Astrocyte (in vitro differentiated cells and primary cell): ENCODE results near the gene LARGE1. TPM values are rescaled to one million over a fixed set of nuclear protein-coding genes. Genes with fewer than 3 reads are reported as not detected.

Experiments
- DNase-seq: peaks from one replicate; pipeline ENCODE4 v3.0.0-alpha.2; 2010; ENCODE audit warnings: low read depth
- FAIRE-seq: peaks from 2 replicates; lab custom pipeline; 2011; peaks lifted over from hg19 to GRCh38; lab: Jason Lieb, UNC
- H2AFZ ChIP-seq: 2 replicates; pipeline ENCODE4 v1.6.0; 2012; ENCODE audit warnings: low read depth, low read length, inconsistent platforms
- H3K27ac ChIP-seq: 2 replicates; pipeline ENCODE4 v1.5.1; 2011; ENCODE audit warnings: low read depth, low read length, inconsistent platforms
- H3K27me3 ChIP-seq: 2 replicates; pipeline ENCODE4 v1.6.0; 2011; ENCODE audit warnings: low read length, inconsistent platforms; ENCODE audit not compliant: insufficient read depth
- H3K36me3 ChIP-seq: 2 replicates; pipeline ENCODE4 v1.5.1; 2011; ENCODE audit warnings: low read length, inconsistent platforms; ENCODE audit not compliant: insufficient read depth
- H3K4me1 ChIP-seq: 2 replicates; pipeline ENCODE4 v1.5.1; 2011; ENCODE audit warnings: low read length, inconsistent platforms; ENCODE audit not compliant: insufficient read depth
- H3K4me2 ChIP-seq: 2 replicates; pipeline ENCODE4 v1.6.0; 2012; ENCODE audit warnings: low read length, inconsistent platforms
- H3K4me3 ChIP-seq: 2 replicates; pipeline ENCODE4 v1.5.1; 2011; ENCODE audit warnings: low read depth, mild to moderate bottlenecking, low read length, inconsistent platforms; ENCODE audit not compliant: insufficient read depth
- H3K79me2 ChIP-seq: 2 replicates; pipeline ENCODE4 v1.6.0; 2012; ENCODE audit warnings: mild to moderate bottlenecking, low read length, inconsistent platforms; ENCODE audit not compliant: insufficient read depth
- H3K9ac ChIP-seq: 2 replicates; pipeline ENCODE4 v1.6.0; 2012; ENCODE audit warnings: mild to moderate bottlenecking, low read length, inconsistent platforms
- H3K9me3 ChIP-seq: 2 replicates; pipeline ENCODE4 v1.5.1; 2012; ENCODE audit warnings: low read depth, mild to moderate bottlenecking, low read length, inconsistent platforms; ENCODE audit not compliant: insufficient read depth
- H4K20me1 ChIP-seq: 2 replicates; pipeline ENCODE4 v1.6.0; 2012; ENCODE audit warnings: low read length, inconsistent platforms; ENCODE audit not compliant: insufficient read depth
- H3K27ac Mint-ChIP-seq: one replicate; pipeline ENCODE4 v1.8.0; 2021; ENCODE audit warnings: mild to moderate bottlenecking, mixed read lengths; ENCODE audit not compliant: unreplicated experiment
- H3K27me3 Mint-ChIP-seq: one replicate; pipeline ENCODE4 v1.8.0; 2021; ENCODE audit warnings: low read depth, mixed read lengths; ENCODE audit not compliant: unreplicated experiment
- H3K36me3 Mint-ChIP-seq: one replicate; pipeline ENCODE4 v1.8.0; 2021; ENCODE audit warnings: low read depth, mixed read lengths; ENCODE audit not compliant: unreplicated experiment
- H3K4me1 Mint-ChIP-seq: one replicate; pipeline ENCODE4 v1.8.0; 2021; ENCODE audit warnings: low read depth, mixed read lengths; ENCODE audit not compliant: unreplicated experiment
- H3K4me3 Mint-ChIP-seq: one replicate; pipeline ENCODE4 v1.8.0; 2021; ENCODE audit warnings: mild to moderate bottlenecking, moderate library complexity, mixed read lengths; ENCODE audit not compliant: unreplicated experiment
- H3K9me3 Mint-ChIP-seq: one replicate; pipeline ENCODE4 v1.8.0; 2021; ENCODE audit warnings: mild to moderate bottlenecking, mixed read lengths; ENCODE audit not compliant: unreplicated experiment
- CTCF ChIP-seq: IDR thresholded peaks from 2 replicates; pipeline ENCODE4 v1.5.1; 2011; ENCODE audit warnings: low read depth, mild to moderate bottlenecking, inconsistent platforms, low read length, moderate library complexity; ENCODE audit not compliant: insufficient read depth
- EZH2 ChIP-seq: IDR thresholded peaks from 2 replicates; pipeline ENCODE4 v1.6.1; 2012; ENCODE audit warnings: mild to moderate bottlenecking, low read length, inconsistent platforms; ENCODE audit not compliant: insufficient read depth
- total RNA-seq: library from RNA; stranded (reverse); gene quantifications from 2 replicates; pipeline ENCODE4 v1.2.1, GENCODE V29; 2021

LARGE1 gene
- total RNA-seq, 1 donor from 2014 or later = 92.6 TPM

GRCh38 chr22:33774781-33775180, 145.5 kb downstream of the LARGE1 start:
- Histone ChIP-seq H3K79me2 (no peaks in the 10 kb centered on the region), H2AFZ (no peak overlapping the region), H3K27ac (no peak overlapping the region), H3K4me3 (no peak overlapping the region), H3K9me3 (peaks cover 3% of the 10 kb centered on the region), H3K4me2 (no peak overlapping the region), H3K4me1 (no peaks in the 10 kb centered on the region), H3K27me3 (no peaks in the 10 kb centered on the region), H3K36me3 (no peaks in the 10 kb centered on the region), H4K20me1 (peaks cover 33% of the 10 kb centered on the region), H3K9ac (no peak overlapping the region)
- no peaks in the 10 kb centered on the region for H3K27me3 Mint-ChIP-seq
- TF ChIP-seq EZH2 = no peak
- no peak for TF ChIP-seq CTCF
- H3K36me3 Mint-ChIP-seq = peaks cover 2% of the 10 kb centered on the region
- FAIRE-seq (no peak), DNase-seq (no peak)
- H3K4me3 Mint-ChIP-seq = no peak overlapping the region
- H3K4me1 Mint-ChIP-seq = peaks cover 12% of the 10 kb centered on the region
- peaks cover 2% of the 10 kb centered on the region for H3K9me3 Mint-ChIP-seq
- H3K27ac Mint-ChIP-seq = no peak overlapping the region

GRCh38 chr22:33772745-33773144, 147.5 kb downstream of the LARGE1 start:
- no peak overlapping the region for H3K4me3 ChIP-seq
- H2AFZ ChIP-seq = no peak overlapping the region
- H3K79me2 ChIP-seq = no peaks in the 10 kb centered on the region
- Mint-ChIP-seq H3K9me3 (peaks cover 2% of the 10 kb centered on the region), H3K27me3 (no peaks in the 10 kb centered on the region), H3K36me3 (peaks cover 2% of the 10 kb centered on the region), H3K4me3 (no peak overlapping the region), H3K4me1 (peaks cover 11% of the 10 kb centered on the region), H3K27ac (no peak overlapping the region)
- H3K9me3 ChIP-seq = peaks cover 3% of the 10 kb centered on the region
- H3K4me1 ChIP-seq = no peaks in the 10 kb centered on the region
- TF ChIP-seq EZH2 = no peak
- no peak for DNase-seq
- peaks cover 39% of the 10 kb centered on the region for H4K20me1 ChIP-seq
- H3K4me2 ChIP-seq = no peak overlapping the region
- H3K27me3 ChIP-seq = no peaks in the 10 kb centered on the region
- H3K9ac ChIP-seq = no peak overlapping the region
- no peaks in the 10 kb centered on the region for H3K36me3 ChIP-seq
- no peak for FAIRE-seq
- no peak overlapping the region for H3K27ac ChIP-seq

- Histone ChIP-seq H3K9me3 (peaks cover 3% of the 10 kb centered on the region), H3K9ac (no peak overlapping the region), H3K4me2 (no peak overlapping the region), H3K27ac (no peak overlapping the region), H3K4me3 (no peak overlapping the region), H3K27me3 (no peaks in the 10 kb centered on the region), H3K4me1 (no peaks in the 10 kb centered on the region), H2AFZ (no peak overlapping the region), H3K36me3 (no peaks in the 10 kb centered on the region), H4K20me1 (peaks cover 30% of the 10 kb centered on the region), H3K79me2 (no peaks in the 10 kb centered on the region)
- DNase-seq (no peak), FAIRE-seq (no peak)
- Mint-ChIP-seq H3K36me3 (peaks cover 2% of the 10 kb centered on the region), H3K4me3 (no peak overlapping the region), H3K27ac (no peak overlapping the region), H3K4me1 (peaks cover 11% of the 10 kb centered on the region), H3K9me3 (peaks cover 2% of the 10 kb centered on the region), H3K27me3 (no peaks in the 10 kb centered on the region)
- TF ChIP-seq CTCF (no peak), EZH2 (no peak)
These were observed 149.1 kb downstream of the LARGE1 start for GRCh38 chr22:33771136-33771535.
